Measurements from ENCODE around the gene FGFR2.

The FGFR2 gene

GRCh38 chr10:121444520-121445165 is 153.6 kb downstream of the FGFR2 start:
- no peak for DNase-seq

DNA sequence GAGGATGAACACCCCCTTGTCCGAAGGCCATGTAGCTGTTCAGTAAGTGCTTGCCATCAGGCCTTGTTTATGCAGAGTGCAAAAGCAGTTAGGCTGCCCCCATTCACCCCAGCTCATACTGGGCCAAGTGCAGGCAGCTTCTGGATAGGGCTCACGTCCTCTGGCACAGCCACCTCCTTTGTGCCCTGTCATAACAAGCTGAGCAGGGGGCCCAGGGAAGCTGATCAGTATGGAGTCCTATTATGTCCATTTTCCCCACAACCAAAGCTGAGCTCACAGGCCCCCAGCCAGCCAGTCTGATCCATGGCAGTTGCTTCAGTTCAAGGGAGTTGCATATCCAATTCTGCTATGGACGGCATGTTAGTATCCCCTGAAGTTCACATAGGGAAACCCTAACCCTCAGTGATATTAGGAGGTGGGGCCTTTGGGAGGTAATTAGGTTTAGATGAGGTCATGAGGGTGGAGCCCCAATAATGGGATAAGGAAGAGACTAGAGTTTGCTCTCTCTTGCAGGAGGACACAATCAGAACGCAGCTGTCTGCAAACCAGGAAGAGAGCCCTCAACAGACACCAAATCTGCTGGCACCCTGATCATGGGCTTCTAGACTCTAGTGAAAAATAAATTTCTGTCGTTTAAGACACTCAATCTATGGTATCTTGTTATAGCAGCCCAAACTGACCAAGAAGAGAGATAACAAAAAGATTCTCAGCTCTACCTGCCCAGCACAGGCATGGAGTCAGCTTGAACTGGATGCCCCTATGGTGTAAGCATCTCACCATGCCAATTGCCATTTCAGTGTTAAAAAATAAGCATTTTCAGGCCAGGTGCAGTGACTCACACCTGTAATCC is 155.9 kb downstream of the FGFR2 start:
- DNase-seq: no peak

GRCh38 chr10:121440461-121440860 is 157.8 kb downstream of the FGFR2 start:
- DNase-seq: no peak

DNA sequence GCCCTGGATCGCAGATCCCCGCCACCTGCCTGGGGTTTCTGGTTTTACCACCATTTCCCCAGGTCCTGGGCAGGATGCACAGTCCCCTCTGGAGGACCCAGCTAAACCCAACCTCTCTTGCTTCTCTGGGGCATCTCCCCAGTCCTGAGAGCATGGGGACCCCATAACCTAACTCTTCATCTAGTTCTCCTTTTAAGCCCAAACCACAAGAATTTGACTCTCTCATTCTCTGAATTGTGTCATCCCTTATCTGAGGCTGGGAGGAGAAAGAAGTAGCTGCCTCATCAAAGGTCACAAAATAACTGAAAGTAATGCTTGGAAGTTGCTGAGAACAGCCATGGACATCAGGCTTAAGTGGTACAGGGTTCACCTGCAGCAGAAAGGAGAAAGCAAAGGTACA is 159.9 kb downstream of the FGFR2 start:
- DNase-seq: no peak

DNA sequence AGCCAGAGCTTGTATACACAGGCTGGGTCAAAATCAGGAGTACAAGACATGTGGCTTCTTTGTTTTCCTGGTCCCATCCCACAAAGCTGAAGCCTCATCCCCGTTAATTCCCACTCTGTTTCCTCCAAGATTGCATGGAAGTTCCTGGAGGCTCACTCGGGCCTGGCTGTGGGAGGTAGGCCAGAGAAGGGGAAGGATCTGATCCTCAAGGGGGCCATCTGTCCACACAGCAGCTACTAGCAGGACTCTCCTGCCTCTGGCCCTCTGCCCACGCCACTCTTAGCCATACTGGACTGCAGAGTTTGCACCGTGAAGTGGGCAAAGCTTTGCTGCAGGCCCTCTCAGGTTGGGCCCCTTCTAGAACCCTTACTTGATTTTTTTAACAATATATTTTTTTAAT is 160.6 kb downstream of the FGFR2 start:
- no peak for DNase-seq

DNA sequence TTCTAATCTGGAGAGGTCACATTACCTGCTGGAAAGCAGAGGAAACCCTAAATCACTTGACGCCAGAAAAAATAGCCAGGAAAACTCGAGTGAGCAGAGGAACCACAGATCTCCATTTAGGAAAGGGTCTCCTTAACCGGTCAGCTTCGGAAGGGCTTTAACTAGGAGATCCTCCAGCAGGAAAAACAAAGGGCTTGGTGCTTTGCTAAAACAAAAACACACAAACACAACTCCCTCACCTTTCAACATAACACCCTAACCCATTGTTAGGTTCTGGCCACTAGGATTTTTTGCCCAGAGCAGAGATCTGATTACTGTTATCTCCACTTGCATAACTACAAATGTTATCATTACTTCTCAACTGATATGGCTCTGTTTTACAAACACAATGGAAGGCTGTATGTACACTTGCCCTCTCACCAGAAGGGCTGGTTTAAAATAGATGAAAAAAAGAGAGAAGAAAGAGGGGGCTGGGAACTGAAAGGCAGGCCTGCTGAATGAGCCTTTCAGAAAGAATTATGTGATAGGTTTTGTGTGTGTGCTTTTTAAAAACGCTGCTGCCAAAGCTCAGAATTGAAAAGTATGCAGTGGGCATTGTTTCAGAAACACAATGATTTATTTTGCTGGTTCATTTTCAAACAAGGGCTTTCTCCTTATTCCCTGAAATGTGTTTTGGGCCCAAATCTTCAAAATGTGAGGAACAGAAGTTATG is 161.5 kb downstream of the FGFR2 start:
- DNase-seq: no peak

DNA sequence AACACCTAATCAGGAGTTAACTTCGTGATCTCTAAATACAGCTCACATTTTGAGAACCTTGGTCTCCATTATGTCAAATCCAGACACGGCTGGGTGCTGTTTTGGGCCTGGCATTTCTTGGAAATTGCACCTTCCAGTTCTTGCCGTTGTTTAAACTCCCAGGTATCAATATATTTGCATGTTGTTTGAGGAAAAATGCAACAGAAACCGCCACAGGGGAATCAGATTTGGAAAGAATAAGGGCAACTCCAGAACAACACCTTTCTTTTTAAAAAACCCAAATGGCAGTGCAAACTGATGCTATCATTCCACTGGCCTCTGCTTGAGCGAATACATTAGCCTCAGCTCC is 162.0 kb downstream of the FGFR2 start:
- no peak for DNase-seq

- no peak for DNase-seq
Observed at GRCh38 chr10:121435099-121435875, 163.0 kb downstream of the FGFR2 start.

DNA sequence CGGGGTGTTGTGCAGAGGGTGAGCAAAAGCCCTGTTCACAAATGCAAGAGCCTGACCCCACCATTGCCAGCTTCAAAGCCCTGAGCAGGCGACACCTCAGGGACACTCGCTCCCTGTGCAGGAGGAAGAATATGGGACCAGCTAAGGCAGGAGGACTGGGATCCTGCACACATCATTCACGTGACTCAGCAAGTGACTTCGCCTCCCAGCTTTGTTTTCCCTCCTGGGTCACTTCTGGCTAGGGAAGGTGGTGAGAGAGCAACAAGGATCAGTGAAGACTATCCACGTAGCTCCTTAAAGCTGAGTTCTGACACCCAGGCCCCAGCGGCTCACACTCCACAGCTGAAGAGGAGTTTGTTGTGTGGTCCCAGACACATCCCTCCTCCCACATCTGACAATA is 164.3 kb downstream of the FGFR2 start:
- no peak for DNase-seq

- DNase-seq: no peak
Observed at GRCh38 chr10:121428867-121429266, 169.4 kb downstream of the FGFR2 start.
